ENCODE results near the gene RNF151.
"Not testable (repeated sequence)": the region's sequence is repeated elsewhere in the genome, so short reads cannot be mapped to it uniquely, and the experiment has no call there.

RNF151 gene

DNA sequence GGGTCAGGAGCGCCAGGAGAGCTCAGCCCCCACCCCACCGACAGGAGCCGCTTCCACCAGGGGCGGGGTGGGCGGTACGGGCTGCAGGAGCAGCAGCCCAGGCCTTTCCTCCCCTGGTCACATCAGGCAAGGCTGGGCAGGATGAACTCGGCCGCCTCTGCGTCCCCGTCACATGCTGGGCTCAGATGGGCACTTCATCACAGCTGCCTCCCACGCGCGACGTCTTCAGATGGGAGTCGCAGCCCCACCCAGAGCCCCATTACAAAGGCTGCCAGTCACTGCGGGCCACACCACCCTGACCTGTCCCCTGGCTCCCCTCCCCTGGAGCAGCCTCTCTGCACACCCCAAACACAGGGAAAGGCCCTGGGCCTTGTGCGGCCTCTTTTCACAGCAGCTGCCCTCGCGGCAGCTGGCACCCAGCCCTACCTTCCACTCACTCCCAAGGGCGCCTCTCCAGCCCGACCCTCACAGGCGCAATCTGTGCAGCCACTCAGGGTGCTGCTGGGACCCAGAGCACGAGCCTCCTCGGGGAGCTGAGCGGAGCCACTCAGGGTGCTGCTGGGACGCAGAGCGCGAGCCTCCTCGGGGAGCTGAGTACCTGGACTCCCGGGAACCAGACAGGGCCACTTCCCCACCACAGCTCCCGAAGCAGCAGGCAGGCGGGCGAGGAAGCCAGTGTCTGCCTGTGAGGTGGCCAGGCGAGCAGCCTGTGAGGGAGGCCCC, 38.3 kb downstream of the RNF151 start:
- no peak for DNase-seq

DNA sequence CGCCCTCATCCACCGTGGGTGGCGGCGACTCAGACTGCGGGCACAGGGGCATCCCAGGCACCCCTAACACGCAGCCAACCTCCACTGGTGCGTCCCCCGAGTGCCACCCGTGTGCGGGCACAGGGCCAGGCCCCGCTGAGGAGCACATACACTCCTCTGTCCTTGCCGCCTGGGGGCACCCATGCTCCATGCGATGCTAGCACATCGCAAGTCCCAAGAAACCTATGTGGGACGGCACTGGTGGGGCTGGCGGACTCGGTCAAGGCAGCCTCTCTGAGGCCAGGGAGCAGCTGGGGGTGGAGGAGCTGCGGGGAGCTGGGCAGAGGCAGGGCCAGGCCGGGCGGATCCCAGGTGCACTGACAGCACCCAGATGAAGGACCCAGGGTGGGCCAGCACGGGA, 39.0 kb downstream of the RNF151 start:
- peak in 9 of 56 donors; percentile 16 to 42 (median 25) for DNase-seq

DNA sequence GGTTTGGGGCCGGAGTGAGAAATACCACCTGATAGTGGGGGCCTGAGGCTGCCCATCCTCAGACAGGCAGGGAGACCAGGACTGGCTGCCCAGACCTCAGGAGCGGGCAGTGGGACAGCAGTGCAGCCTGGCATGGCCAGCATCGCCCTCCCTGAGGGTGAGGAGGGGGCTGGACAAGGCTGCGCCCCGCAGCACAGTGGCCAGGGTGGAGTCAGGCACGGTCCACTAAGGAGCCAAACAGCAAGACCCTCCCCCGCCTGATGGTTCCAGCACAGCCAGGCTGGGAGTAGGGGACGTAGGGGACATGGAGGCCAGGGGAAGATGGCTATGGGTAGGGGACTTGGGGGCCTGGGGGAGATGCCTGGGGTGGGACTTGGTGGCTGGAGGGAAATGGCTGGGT, 39.7 kb downstream of the RNF151 start:
- DNase-seq = no peak

DNA sequence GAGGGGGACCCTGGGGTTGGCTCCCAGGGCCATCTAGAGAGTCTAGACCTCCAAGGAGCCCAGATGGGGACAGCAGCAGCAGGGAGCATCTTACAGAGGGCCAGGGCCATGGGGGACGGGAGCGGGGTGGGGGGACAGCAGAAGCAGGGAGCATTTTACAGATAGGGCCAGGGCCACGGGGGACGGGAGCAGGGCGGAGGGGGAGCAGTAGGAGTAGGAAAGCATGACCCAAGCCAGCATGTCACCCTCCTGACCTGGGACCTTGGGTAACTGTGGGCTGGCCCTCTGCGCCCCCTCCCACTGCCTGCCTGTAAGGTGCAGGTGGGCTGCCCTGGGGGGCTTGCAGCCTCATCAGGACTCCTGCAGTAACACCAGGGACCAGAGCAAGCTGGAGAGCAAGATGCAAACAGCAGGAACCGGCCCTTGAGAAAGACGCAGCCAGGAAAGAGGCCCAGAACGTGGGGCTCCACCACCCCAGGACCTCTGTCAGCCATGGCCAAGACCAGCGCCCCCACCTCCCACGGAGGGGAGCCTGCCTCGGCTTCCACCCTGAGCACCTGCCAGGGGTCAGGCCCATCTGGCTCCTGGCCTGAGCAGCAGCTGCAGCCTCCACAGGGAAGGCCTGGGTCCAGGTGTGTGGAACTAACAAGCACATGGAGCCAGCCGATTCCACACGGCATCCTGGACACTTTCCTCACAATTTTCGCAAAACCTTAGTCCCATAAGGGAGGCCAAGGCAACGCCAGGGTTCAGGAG, 40.6 kb downstream of the RNF151 start:
- no peak for DNase-seq

DNA sequence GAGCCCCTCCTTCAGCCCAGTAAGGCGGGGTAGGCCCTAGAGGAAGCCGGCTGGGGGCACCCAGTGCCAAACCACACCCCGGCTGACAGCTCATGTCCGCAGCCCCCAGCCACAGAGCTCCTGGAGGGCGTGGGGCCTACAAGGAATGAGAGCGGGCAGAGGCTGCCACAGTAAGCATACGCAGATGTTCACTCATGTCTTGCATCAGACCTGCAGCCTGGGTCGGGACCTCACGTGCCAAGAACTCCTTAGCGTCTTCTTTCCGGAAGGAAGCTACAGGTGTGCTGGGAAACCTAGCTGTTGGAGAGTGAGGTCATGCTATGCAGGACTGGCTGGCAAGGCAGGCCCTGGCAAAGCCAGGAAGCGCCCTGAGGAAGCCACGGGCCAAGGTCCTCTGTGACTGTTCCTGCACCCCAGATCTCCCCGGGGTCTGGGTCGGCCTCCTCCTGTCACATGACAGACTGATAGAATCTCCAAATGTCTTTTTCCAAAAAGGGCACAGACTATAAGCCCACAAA, 41.4 kb downstream of the RNF151 start:
- no peak for DNase-seq

DNA sequence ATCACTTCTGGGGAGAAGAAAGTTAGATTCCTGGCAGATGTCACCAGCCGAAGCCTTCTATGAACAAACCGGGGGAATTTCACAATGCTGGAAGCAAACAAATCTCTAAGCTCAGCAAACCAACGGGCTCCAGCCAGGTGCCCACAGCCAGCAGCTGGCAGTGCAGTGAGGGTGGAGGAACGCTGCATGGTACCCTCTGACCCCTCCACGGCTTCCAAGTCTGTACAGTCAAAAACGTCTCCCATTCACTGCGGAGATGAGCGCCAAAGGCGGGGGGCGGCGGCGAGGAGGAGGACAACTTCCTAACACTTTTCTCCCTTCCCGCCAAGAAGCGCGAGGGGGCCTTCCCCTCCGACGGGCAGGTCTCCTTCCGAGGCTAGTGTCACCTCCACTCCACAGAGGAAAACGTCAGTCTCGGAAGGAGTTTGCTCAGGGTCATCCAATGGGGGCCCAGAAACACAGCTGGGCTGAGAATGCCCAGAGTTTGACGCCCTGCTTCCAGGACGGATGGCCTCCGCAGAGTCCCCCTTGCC, 42.0 kb downstream of the RNF151 start:
- no peak for DNase-seq

DNA sequence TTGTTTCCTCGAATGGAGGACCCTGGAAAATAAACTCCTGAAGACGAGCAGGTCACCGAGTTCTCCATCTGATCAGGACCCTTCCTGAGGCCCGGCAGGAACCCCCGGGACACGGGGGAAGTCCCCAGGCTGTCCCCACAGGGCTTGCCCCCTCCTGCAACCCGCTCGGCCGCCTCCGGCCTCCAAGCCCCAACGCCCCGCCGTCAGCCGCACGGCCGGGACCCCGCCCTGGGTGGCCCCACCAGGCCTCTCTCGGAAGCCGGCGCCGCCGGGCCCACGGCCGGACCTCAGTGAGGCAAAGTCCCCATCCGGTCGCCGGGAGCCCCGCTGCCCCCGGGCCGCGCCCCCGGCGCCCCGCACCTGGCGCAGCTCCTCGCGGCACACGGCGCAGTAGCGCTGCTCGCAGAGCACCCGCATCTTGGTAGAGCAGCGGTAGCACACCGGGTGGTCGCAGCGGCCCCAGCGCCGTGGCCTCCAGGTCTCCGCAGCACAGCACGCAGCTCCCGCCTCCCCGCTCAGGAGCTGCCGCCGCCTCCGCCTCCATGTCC, 42.6 kb downstream of the RNF151 start:
- DNase-seq = no peak

DNA sequence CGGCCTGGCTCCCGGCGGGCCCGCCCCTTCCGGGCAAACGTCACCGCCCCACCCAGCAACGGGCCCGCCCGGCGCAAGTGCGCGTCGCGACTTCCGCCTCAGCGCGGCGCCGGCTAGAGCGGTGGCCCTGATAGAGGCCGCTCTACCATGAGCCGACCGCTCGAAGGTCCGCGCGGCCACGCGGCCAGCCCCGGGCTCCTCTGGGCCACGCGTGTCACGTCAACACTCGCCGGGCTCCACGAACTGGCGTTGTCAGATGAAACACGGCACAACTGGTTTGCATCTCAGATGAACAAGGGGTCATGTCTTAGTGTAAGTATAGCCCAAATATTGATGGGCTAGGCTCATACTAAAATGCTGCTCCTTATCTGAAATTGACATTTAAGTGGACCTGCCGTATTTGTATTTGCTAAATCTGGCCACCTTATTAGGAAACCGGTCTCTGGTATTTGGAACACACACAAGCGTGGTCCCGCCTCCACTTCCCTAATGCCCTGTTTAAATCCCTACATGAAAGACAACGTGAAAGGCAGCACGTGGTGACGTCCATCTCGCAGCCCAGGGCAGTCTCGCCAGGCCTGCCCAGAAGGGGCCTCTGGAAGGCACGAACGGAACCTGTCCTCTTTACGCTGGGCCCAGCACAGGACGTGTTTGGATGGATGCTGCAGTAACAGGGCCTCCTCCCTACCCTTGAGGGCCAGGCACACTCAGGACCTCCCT, 43.3 kb downstream of the RNF151 start, which contains the start of gene ZNF598:
Gene ZNF598 (minus strand): TSS at position 31 of the 720 bp plus-strand sequence.
- peak in 54 of 56 donors; percentile 16 to 88 (median 62) for DNase-seq

DNA sequence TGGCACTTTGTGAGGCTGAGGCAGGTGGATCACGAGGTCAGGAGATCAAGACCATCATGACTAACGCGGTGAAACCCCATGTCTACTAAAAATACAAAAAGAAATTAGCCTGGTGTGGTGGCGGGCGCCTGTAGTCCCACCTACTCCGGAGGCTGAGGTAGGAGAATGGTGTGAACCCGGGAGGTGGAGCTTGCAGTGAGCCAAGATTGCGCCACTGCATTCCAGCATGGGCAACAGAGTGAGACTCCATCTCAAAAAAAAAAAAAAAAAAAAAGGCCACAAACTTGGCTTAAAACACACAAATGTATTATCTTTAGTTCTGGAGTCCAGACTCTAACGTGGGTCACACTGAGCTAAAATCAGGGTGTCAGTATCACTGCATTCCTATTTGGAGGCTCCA, 45.1 kb downstream of the RNF151 start:
- DNase-seq = not testable (repeated sequence)

DNA sequence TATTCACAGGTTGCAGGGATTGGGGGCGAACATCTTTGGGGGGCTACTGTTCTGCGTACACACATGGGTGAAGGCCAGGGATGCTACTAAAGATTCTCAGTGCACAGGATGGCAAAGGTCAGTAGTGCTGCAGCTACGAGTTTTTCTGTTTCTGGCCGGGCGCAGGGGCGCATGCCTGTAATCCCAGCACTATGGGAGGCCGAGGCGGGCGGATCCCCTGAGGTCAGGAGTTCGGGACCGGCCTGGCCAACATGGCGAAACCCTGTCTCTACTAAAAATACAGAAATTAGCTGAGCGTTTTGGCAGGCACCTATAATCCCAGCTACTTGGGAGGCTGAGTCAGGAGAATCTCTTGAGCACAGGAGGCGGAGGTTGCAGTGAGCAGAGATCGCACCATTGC, 46.9 kb downstream of the RNF151 start:
- DNase-seq = no peak

DNA sequence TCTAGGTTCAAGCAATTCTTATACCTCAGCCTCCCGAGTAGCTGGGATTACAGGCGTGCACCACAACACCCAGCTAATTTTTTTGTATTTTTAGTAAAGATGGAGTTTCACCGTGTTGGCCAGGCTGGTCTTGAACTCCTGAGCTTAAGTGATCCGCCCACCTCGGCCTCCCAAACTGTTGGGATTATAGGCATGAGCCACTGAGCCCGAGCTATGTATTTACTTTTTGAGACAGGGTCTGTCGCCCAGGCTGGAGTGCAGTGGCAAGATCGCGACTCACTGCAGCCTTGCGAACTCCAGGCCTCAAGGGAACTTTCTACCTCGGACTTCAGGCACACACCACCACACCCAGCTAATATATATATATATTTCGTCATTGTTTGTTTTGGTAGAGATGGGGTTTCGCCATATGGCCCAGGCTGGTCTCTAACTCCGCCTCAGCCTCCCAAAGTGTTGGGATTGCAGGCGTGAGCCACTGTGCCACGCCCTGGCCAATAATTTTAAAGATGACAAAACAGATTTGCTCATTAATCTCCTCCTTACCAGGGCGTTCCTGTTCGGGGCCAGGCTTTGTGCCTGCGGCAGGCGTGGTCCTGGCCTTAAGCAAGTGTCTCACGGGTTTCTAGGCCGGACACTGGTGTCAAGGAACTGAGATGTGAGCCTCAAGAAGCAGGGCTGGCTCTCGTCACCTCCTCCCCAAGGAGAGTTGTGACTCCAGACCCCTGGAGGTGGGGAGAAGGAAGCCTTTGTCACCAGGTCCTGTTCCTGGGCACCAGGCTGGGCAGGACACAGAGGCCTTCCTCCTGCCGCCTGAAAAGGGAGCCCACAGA, 48.7 kb downstream of the RNF151 start:
- DNase-seq = no peak

DNA sequence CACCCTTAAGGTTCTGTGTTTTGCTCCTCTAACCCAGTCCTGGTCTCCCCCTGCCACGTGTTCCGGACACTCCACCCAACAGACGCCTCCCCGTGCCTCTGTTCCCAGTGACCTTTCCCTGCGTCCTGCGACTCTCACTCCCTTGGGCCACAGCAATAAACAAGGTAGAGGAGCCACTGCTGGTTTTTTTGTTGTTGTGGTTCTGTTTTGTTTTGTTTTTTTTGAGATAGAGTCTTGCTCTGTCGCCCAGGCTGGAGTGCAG, 49.2 kb downstream of the RNF151 start:
- no peak for DNase-seq

DNA sequence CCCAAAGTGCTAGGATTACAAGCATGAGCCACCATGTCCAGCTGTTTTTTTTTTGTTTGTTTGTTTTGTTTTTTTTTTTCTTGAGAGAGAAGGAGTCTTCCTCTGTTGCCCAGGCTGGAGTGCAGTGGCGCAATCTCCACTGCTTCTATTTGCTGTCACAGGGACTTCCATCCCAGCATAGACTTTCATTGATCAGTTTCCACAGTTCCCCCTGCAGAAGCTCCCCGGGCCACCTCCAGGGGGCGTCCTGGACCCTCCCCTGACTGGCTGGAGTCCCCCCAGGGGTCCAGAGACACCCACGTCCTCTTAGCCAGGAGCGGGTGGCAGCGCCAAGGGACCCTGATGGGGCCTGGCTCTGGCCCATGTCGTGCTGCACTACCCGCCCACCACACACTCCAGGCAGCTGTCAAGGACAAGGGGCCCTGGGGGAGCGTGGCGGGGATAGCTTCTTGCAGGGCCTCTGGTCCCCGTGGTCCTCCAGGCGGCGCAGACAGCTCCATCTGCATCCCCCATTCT, 49.8 kb downstream of the RNF151 start:
- DNase-seq = no peak
